Upper lobe of left lung (tissue), 6 donors: ENCODE results near the gene ATF7. TPM values are rescaled to one million over a fixed set of nuclear protein-coding genes. Genes with fewer than 3 reads are reported as not detected.

ENCODE experiments used
- ATAC-seq, 2 donors: fragments of 200-7000 bp; cut with Tn5 transposase; one replicate each; pipeline ENCODE4 v1.9.1; 2022; ENCODE audit warnings: mild to moderate bottlenecking in 2 of 2, moderate library complexity in 2 of 2; ENCODE audit not compliant: low FRiP score in 2 of 2
- DNase-seq, 2 donors: peaks; one replicate each; pipeline ENCODE4 v3.0.0-alpha.2; 2019 to 2020
- H3K27ac ChIP-seq, 4 donors: fragments of 200-600 bp; sonication (generic); one replicate each; pipeline ENCODE4 v1.5.1; 2016 to 2019
- H3K27me3 ChIP-seq, 4 donors: fragments of 200-600 bp; sonication (generic); one replicate each; pipeline ENCODE4 v1.5.1; 2017 to 2019
- H3K36me3 ChIP-seq, 4 donors: fragments of 200-600 bp; sonication (generic); one replicate each; pipeline ENCODE4 v1.5.1; 2016 to 2019
- H3K4me1 ChIP-seq, 4 donors: fragments of 200-600 bp; sonication (generic); one replicate each; pipeline ENCODE4 v1.5.1; 2018 to 2019
- H3K4me3 ChIP-seq, 4 donors: fragments of 200-600 bp; sonication (generic); one replicate each; pipeline ENCODE4 v1.5.1; 2017 to 2019; ENCODE audit warnings: mild to moderate bottlenecking in 2 of 4, moderate library complexity in 1 of 4
- H3K9me3 ChIP-seq, 4 donors: fragments of 200-600 bp; sonication (generic); one replicate each; pipeline ENCODE4 v1.5.1; 2018 to 2019
- CTCF ChIP-seq, 6 experiments: fragments of 450-650 bp in 4 of 6; fragments of 200-600 bp in 2 of 6; sonication (generic) in 2 of 6; IDR thresholded peaks; one replicate each; pipeline ENCODE4 v1.5.1; 2016 to 2019; ENCODE audit warnings: antibody characterized with exemption in 6 of 6
- EP300 ChIP-seq, 4 donors: sonication (generic); formaldehyde crosslinking; IDR thresholded peaks; one replicate each; pipeline ENCODE4 v1.5.1; 2017; ENCODE audit warnings: antibody characterized with exemption in 4 of 4, control low read depth in 2 of 4
- POLR2A ChIP-seq, 4 donors: fragments of 450-650 bp; IDR thresholded peaks; one replicate each; pipeline ENCODE4 v1.5.1; 2016 to 2017; ENCODE audit warnings: antibody characterized with exemption in 4 of 4, mild to moderate bottlenecking in 2 of 4
- POLR2AphosphoS5 ChIP-seq, 2 donors: sonication (generic); formaldehyde crosslinking; IDR thresholded peaks; one replicate each; pipeline ENCODE4 v1.5.1; 2017; ENCODE audit warnings: antibody characterized with exemption in 2 of 2
- WGBS, 2 donors: methylation state at CpG; one replicate each; pipeline ENCODE4 v1.1.5; 2017 to 2018; 5-methylcytosine and 5-hydroxymethylcytosine counted together
- total RNA-seq, 6 donors: library from RNA; depleted of rRNA in 4 of 6; stranded (reverse); fragments of >200 nt in 4 of 6; gene quantifications; one replicate each; pipeline versions ENCODE4 v1.1.0 to v1.2.1, GENCODE V29; 2016 to 2021
- donor health status: DM: no; HTN: no; CAD: no; lungs with moderate emphysema.
- donor health status: DM: no; HTN: yes; CAD: no; lungs with severe emphysema.

The ATF7 gene
- total RNA-seq, 6 donors from 2014 or later = 23.4 to 48.9 (median 41.2) TPM

DNA sequence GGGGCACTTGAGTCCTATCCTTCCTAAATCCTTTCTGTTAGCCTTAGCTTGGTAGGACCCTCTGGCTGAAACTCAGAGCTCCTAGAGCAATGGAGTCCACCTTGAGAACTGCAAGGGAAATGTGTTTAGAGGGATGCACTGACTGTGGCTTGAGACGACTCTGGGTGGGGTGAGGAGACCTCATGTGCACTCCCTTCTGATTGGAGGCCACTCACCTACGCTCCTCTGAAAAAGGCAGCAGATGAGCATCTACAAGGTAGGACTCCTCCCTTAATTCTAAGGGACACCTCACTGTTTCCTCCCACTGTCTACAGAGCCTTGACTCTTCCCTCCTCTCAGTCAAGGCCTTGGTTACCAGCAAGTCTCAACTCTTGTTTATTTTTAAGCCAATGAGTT lies 127.9 kb downstream of the ATF7 start:
- Histone ChIP-seq H3K36me3 (no peaks in the 10 kb centered on the region), H3K27me3 (no peaks in the 10 kb centered on the region), H3K27ac (peak overlapping the region; percentile 93 to 99 (median 96)), H3K4me3 (peak overlapping the region in 1 of 4 donors; percentile 76), H3K9me3 (no peaks in the 10 kb centered on the region), H3K4me1 (peaks cover 63 to 69% (median 64%) of the 10 kb centered on the region in 4 donors)
- WGBS, 2 donors = 92 to 100% methylated on average over 2 of the region's 2 CpGs
- DNase-seq (no peak), ATAC-seq (no peak)
- TF ChIP-seq CTCF (IDR thresholded peaks at IDR 0.05) (no peak), POLR2A (IDR thresholded peaks at IDR 0.05) (no peak), POLR2AphosphoS5 (IDR thresholded peaks at IDR 0.05) (no peak), EP300 (IDR thresholded peaks at IDR 0.05) (no peak)

DNA sequence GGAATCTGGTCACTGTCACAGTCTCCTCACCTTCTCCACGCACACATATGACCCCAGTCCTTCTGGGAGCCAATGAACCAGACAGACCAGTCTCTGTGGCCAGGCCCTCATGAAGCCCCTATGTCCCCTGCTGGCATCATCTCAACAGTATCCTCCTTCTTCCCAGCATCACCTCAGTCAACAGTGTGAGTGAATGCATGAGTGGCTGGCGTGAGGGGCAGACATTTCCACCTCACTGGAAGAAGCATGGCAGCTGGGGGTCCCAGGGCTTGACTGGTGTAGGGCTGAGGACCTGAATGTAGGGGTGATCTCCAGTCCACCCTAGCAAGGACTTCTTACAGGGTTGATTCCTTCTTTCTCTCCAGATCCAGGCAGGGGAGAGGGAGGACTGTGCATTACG lies 128.7 kb downstream of the ATF7 start:
- ATAC-seq (no peak), DNase-seq (no peak)
- TF ChIP-seq POLR2A (IDR thresholded peaks at IDR 0.05) (no peak), CTCF (IDR thresholded peaks at IDR 0.05) (no peak), EP300 (IDR thresholded peaks at IDR 0.05) (no peak), POLR2AphosphoS5 (IDR thresholded peaks at IDR 0.05) (no peak)
- H3K4me1 ChIP-seq = peaks cover 60 to 66% (median 62%) of the 10 kb centered on the region in 4 donors
- H3K27me3 ChIP-seq = no peaks in the 10 kb centered on the region
- H3K27ac ChIP-seq = peak overlapping the region; percentile 7 to 79 (median 52)
- no peak overlapping the region for H3K4me3 ChIP-seq
- H3K9me3 ChIP-seq = no peaks in the 10 kb centered on the region
- 91 to 95% methylated on average over 3 of the region's 3 CpGs for WGBS, 2 donors
- H3K36me3 ChIP-seq = no peaks in the 10 kb centered on the region

DNA sequence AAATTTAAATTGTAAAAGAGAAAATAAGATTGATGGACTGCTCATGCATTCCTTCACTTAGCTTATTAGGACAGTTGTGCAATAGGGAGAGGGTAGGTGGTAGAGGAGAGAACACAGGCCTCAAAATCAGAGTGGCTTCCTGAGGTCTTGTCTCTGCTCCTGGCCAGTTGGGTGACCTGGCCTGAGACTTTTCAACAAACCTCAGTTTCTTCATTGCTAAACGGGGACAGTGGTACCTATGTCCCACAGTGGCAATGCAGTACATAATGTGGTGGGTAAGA lies 129.5 kb downstream of the ATF7 start:
- ATAC-seq (no peak), DNase-seq (no peak)
- no peaks in the 10 kb centered on the region for H3K9me3 ChIP-seq
- peaks cover 57 to 66% (median 60%) of the 10 kb centered on the region in 4 donors for H3K4me1 ChIP-seq
- H3K36me3 ChIP-seq = no peaks in the 10 kb centered on the region
- WGBS, 2 donors = 94% methylated on average over 1 of the region's 1 CpG
- H3K27ac ChIP-seq = peak overlapping the region; percentile 27 to 79 (median 68)
- no peaks in the 10 kb centered on the region for H3K27me3 ChIP-seq
- TF ChIP-seq CTCF (IDR thresholded peaks at IDR 0.05) (no peak), EP300 (IDR thresholded peaks at IDR 0.05) (no peak), POLR2A (IDR thresholded peaks at IDR 0.05) (no peak), POLR2AphosphoS5 (IDR thresholded peaks at IDR 0.05) (no peak)
- H3K4me3 ChIP-seq = peak overlapping the region in 1 of 4 donors; percentile 9

DNA sequence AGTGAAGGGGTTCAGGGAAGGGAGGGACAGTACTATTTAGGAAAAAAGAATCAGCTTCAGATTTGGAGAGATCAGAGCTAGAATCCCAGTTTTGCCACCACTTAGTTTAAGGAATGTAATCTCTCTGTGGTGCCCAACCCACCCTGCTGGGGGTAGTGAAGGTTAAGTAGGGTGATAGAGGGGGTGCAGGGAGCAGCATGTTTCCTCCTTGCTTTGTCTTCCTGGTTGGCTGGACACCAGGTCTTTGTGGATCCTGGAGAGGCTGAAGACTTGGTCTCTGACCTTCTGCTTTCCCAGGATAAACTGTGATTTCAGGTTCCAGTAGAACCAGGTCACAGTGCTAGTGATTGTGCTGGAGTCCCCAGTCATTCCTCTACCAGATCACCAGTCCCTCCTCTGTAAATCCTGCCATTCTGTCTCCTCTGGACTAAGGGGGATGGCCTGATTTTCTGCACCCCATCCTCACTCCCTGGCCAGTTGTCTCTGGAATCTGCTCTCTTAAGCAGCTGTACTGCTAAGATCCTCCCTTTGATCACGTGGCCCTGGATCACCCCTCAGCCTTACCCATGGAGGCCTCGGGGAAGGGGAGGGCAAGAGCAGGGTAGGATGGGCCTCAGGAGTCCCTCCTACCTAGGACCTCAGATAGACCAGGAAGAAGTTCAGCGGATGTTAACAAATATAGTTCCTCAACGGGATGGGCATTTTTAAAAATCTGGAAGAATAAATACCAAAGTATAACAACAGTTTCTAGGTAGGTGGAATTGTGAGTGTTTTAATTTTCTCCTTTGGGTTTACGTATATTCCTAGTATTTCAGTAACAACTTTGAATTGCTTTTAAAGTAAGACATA lies 130.1 kb downstream of the ATF7 start:
- TF ChIP-seq CTCF (IDR thresholded peaks at IDR 0.05) (no peak), POLR2A (IDR thresholded peaks at IDR 0.05) (peak in 1 of 4 donors; percentile 16), POLR2AphosphoS5 (IDR thresholded peaks at IDR 0.05) (peak in 1 of 2 donors; percentile 17)
- Histone ChIP-seq H3K4me1 (peaks cover 54 to 62% (median 57%) of the 10 kb centered on the region in 4 donors), H3K4me3 (peak overlapping the region in 1 of 4 donors; percentile 9), H3K27me3 (no peaks in the 10 kb centered on the region), H3K27ac (peak overlapping the region; percentile 27 to 79 (median 68)), H3K36me3 (no peaks in the 10 kb centered on the region), H3K9me3 (no peaks in the 10 kb centered on the region)
- peak in 1 of 2 donors; percentile 58 for DNase-seq
- 33 to 41% methylated on average over 5 of the region's 5 CpGs for WGBS, 2 donors
- ATAC-seq = no peak
